HL-60 (cell line): ENCODE data around the gene FAM53C.

Experiments
- CTCF ChIP-seq: IDR thresholded peaks from one replicate; pipeline ENCODE4 v1.5.1; 2011; ENCODE audit warnings: low read length, control low read depth, inconsistent platforms; ENCODE audit not compliant: insufficient read depth
- GABPA ChIP-seq: IDR thresholded peaks from 2 replicates; pipeline ENCODE4 v1.6.1; 2012; ENCODE audit warnings: low read depth
- POLR2AphosphoS5 ChIP-seq: IDR thresholded peaks from 2 replicates; pipeline ENCODE4 v1.6.1; 2012; ENCODE audit warnings: low read depth
- REST ChIP-seq: IDR thresholded peaks from 2 replicates; pipeline ENCODE4 v1.6.1; 2012; ENCODE audit warnings: low read depth; ENCODE audit not compliant: insufficient replicate concordance
- SPI1 ChIP-seq: IDR thresholded peaks from 2 replicates; pipeline ENCODE4 v1.6.1; 2012; ENCODE audit warnings: low read depth, mild to moderate bottlenecking, borderline replicate concordance

GRCh38 chr5:138315751-138316278, 22.3 kb upstream of the FAM53C start:
- TF ChIP-seq CTCF (no peak), POLR2AphosphoS5 (no peak), REST (no peak), GABPA (no peak), SPI1 (no peak)
